OCI-LY7 (cell line): ENCODE results near the gene XYLT1.

Source experiments
- EZH2phosphoT487 ChIP-seq: fragments of 200-600 bp; sonication (generic); IDR thresholded peaks from 2 replicates; pipeline ENCODE4 v1.6.1; 2018; ENCODE audit warnings: low read depth, borderline replicate concordance, mild to moderate bottlenecking, mixed run types, antibody characterized with exemption, low read length, moderate library complexity, mixed read lengths
- TF ChIP-seq, protein P1 (sequence below): fragments of 200-600 bp; sonication (generic); conservative IDR thresholded peaks from 2 replicates; pipeline ENCODE4 v1.5.1; 2014; ENCODE audit warnings: mild to moderate bottlenecking, antibody characterized with exemption, low read length, moderate library complexity, mixed read lengths

DNA sequence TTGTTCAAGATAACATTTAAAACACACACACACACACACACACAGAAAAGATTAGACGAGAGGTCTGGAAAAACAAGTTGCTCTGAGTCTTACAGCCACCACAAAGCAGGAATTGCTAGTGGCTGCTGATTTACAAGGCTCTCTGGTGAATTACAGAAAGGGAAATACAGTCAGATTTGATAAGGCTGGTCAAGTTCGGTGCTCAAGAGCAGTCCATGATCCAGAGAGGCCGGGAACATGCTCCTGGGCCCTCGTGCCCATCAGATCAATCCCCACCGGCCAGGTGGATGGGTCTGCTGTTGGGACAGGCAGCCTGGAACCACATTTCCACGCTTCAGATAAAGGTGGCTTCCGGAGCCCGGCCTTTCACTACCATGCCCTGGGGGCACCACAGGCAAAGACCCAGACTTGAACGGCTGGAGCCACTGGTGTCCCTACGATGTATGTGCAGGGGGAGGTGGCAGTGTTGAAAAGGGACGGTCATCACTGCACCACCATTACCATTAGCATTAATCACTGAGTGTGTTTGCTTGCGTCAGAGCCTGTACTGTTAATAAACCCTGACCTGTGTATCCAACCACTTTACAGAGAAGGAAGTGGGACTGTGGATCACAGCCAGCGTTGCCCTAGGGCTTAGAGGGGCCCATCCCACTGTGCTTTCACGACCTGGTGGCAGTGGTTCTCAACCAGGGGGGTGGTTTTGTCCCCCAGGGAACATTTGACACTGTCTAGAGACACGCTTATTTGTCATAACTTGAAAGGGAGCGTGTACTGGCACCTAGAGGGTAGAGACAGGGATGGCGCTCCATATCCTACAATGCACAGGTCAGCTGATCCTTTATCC lies 95.1 kb downstream of the XYLT1 start:
- TF ChIP-seq, protein P1, sequence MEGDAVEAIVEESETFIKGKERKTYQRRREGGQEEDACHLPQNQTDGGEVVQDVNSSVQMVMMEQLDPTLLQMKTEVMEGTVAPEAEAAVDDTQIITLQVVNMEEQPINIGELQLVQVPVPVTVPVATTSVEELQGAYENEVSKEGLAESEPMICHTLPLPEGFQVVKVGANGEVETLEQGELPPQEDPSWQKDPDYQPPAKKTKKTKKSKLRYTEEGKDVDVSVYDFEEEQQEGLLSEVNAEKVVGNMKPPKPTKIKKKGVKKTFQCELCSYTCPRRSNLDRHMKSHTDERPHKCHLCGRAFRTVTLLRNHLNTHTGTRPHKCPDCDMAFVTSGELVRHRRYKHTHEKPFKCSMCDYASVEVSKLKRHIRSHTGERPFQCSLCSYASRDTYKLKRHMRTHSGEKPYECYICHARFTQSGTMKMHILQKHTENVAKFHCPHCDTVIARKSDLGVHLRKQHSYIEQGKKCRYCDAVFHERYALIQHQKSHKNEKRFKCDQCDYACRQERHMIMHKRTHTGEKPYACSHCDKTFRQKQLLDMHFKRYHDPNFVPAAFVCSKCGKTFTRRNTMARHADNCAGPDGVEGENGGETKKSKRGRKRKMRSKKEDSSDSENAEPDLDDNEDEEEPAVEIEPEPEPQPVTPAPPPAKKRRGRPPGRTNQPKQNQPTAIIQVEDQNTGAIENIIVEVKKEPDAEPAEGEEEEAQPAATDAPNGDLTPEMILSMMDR, result peak; percentile 44; the same call in 1 of the 2 replicates
- TF ChIP-seq EZH2phosphoT487, result no peak
